Measurements from ENCODE around the gene GFRA1.

Gene GFRA1

DNA sequence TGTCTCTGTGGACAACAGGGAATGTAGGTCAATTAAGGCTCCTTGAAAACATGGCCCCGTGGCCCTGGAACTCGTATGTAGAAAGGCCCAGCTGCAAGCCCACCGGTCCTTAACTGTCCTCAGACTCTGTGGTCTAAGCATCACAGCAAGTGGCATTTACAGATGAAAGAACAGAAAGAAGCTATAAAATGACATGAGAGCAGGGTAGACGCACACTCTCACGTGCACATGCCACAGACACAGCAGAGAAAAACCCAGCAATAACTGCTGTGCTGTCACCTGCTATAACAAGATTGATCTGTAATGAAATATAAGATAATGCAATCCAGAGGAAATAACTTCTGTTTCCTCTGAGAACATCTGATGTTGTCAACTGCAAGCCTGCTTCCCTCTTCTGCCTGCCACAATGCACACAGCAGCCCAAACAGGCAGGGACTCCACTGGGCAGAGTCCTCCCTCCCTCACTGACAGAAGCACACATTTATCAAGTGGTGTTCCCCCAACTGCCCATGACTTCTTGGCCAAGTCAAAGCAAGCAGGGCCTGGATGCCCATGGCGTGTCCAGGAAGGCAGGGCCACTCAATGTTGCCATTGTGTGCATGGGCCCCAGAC, 63.9 kb downstream of the GFRA1 start:
- Histone ChIP-seq H3K9ac (ENCODE audit: low read depth, low read length) (no peak overlapping the region), H3K9me3 (ENCODE audit: control insufficient read depth, insufficient read depth, low read length) (no peaks in the 10 kb centered on the region), H3K4me1 (ENCODE audit: insufficient read depth, low read length) (no peaks in the 10 kb centered on the region), H3K36me3 (ENCODE audit: insufficient read depth, low read length) (no peaks in the 10 kb centered on the region)

DNA sequence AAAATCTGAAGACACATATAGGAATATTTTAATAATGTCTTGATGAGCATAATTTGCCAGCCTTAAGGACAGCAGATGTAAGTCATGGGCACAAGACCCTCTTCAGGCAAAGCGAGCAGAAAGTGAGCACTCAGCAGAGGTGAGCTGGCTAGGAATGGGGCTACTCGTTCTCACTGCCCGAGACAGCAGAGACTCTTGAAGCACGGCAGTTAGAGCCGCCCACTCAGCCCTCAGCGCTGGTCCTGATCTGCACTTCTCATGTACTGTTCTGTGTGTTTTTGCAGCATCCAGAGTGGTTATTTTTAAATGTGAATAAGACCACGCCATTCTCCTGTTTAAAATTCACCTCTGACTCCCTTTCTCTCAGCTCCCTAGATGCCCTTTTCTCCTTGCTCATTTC, 65.3 kb downstream of the GFRA1 start:
- Histone ChIP-seq H3K9ac (ENCODE audit: low read depth, low read length) (no peak overlapping the region), H3K9me3 (ENCODE audit: control insufficient read depth, insufficient read depth, low read length) (no peaks in the 10 kb centered on the region), H3K36me3 (ENCODE audit: insufficient read depth, low read length) (no peaks in the 10 kb centered on the region), H3K4me1 (ENCODE audit: insufficient read depth, low read length) (no peaks in the 10 kb centered on the region)

DNA sequence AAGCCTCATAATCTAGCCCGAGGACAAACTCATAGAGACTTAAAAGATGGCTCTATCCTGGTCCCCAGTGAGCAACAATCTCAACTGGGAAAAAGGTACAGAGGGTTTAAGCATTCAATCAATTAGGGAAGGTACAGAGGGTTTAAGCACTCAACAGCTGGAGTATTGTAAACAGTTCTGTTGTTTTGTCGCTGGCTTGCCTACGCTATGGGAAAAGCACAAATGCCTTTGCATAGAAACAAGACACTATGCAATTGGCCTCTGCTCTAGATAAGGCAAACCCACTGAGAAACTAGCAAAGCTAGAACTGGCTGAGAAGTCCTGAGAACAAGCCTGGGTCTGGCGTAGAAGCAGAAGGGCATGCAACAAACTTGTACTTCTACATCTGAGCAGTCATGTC, 69.3 kb downstream of the GFRA1 start:
- Histone ChIP-seq H3K9me3 (ENCODE audit: control insufficient read depth, insufficient read depth, low read length) (no peaks in the 10 kb centered on the region), H3K36me3 (ENCODE audit: insufficient read depth, low read length) (no peaks in the 10 kb centered on the region), H3K9ac (ENCODE audit: low read depth, low read length) (no peak overlapping the region), H3K4me1 (ENCODE audit: insufficient read depth, low read length) (no peaks in the 10 kb centered on the region)

DNA sequence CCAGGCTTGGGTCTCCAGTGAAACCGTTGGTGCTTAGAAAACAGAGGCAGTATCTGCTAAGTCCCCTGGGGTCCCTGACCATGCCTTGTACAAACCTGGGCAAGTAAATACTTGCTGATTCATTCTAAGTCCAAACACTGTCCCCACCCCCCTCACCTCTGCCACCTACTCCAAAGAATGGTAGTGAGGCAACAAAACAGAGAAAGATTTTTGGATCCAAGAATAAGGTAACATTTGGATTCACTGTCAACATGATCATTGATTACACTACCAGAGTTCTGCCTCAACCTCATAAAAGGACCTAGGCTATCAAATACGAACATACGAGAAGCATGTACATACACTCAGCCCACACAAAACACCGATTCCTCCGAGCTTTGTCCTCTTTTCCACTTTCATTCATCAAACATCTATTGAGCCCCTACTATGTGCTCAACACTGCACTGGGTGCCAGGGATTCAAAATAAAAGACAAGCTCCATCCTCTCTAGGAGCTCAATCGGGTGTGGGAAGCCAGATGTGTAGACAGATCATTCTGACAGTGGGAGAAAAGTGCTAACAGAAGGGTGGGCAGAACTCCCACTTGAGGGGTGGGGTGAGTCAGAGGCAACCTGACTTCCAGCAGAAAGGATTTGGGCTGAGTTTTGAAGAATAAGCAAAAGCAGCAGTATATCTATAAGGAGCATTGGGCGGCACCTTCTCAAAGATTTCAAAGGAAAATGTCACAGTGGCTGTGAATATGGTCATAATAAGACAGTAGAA, 71.2 kb downstream of the GFRA1 start:
- Histone ChIP-seq H3K9ac (ENCODE audit: low read depth, low read length) (no peak overlapping the region), H3K4me1 (ENCODE audit: insufficient read depth, low read length) (no peaks in the 10 kb centered on the region), H3K9me3 (ENCODE audit: control insufficient read depth, insufficient read depth, low read length) (no peaks in the 10 kb centered on the region), H3K36me3 (ENCODE audit: insufficient read depth, low read length) (no peaks in the 10 kb centered on the region)

DNA sequence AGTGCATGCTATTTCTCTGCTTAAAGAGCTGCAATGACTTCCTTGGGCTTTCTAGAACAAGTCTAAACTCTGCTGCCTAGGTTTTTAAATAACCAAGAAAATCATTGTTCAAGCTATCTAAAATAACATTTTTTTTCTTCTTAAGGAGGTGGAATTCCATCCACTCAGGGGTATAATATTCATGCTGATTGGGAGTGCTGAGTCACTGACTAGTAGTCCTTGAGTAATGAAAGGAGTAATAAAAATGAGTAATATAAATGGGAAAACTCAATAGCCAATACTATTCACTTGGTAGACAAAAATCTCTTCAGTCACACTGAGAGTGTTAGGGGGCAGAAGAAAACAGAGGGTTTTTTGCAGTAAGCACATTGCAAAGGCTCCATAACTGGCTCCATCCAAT, 72.0 kb downstream of the GFRA1 start:
- no peaks in the 10 kb centered on the region for H3K36me3 ChIP-seq (ENCODE audit: insufficient read depth, low read length)
- H3K4me1 ChIP-seq (ENCODE audit: insufficient read depth, low read length) = no peaks in the 10 kb centered on the region
- H3K9ac ChIP-seq (ENCODE audit: low read depth, low read length) = no peak overlapping the region
- H3K9me3 ChIP-seq (ENCODE audit: control insufficient read depth, insufficient read depth, low read length) = peaks cover under 1% of the 10 kb centered on the region; the same call in 1 of the 2 replicates

DNA sequence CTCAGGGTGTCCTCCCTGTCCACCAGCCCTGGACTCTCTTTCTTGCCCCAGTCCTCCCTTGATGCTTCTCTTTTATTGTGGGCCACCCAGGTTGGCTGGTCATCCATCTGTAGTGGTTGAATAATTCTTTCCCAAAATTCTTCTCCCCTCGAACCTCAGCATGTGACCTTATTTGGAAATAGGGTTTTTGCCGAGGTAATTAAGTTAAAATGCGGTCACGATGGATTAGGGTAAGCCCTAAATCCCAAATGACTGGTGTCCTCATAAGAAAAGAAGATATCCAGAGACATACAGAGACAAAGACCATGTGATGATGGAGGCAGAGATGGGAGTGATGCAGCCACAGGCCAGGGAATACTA, 74.3 kb downstream of the GFRA1 start:
- no peak overlapping the region for H3K9ac ChIP-seq (ENCODE audit: low read depth, low read length)
- H3K36me3 ChIP-seq (ENCODE audit: insufficient read depth, low read length) = no peaks in the 10 kb centered on the region
- peaks cover 11% of the 10 kb centered on the region for H3K9me3 ChIP-seq (ENCODE audit: control insufficient read depth, insufficient read depth, low read length)
- H3K4me1 ChIP-seq (ENCODE audit: insufficient read depth, low read length) = no peaks in the 10 kb centered on the region

DNA sequence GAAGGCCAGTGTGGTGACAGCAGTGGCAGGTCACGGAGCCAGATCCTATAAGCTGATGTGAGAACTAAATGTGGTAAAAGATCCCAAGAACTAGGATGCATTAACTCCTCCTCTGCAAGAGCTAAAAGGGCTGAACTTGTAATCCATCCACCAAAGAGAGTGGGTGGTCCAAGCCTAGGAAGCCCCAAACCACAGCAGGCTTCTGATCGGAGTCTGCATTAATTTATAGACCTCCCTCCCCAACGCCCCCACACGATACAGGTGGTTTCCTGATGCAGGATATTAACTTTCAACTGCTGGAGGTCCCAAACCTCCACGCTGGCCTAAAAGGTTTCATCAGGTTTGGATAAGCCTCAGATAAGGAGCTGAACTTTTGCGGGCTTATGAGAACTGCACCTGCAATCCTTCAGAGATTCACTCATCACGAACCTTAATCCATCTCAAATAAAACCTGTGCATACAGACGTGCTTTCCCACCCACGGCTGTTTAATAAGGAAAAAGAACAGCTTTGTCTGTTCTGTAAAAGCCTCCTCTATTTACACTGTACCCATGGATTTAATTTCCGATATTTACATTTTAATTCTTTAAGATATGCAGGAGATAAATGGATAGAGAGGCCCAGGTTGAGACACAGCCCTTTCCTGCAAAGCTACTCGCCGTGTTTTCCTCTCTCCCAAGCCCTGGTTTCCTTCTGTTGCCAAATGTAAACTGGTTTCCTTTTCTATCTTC, 74.9 kb downstream of the GFRA1 start:
- H3K4me1 ChIP-seq (ENCODE audit: insufficient read depth, low read length) = no peaks in the 10 kb centered on the region
- peaks cover 11% of the 10 kb centered on the region for H3K9me3 ChIP-seq (ENCODE audit: control insufficient read depth, insufficient read depth, low read length)
- no peaks in the 10 kb centered on the region for H3K36me3 ChIP-seq (ENCODE audit: insufficient read depth, low read length)
- H3K9ac ChIP-seq (ENCODE audit: low read depth, low read length) = no peak overlapping the region

DNA sequence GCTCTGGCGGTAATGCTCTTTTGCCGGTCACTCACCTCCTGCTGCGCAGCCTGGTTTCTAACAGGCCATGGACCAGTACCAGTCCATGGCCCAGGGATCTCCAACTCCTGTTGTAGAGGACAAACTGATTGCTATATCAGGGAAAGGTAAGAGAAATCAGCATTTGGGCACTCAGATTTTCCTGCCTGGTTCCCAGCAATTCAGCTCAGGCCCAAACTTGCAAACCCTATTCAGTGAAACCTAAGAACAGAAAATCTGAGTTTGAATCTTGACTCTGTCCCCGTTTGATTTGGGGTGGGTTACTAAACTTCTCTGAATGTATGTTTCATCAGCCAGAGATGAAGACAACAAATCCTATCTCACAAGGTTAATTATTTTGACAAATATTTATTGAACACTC, 77.4 kb downstream of the GFRA1 start:
- H3K9ac ChIP-seq (ENCODE audit: low read depth, low read length) = no peak overlapping the region
- H3K9me3 ChIP-seq (ENCODE audit: control insufficient read depth, insufficient read depth, low read length) = peaks cover 11% of the 10 kb centered on the region
- H3K4me1 ChIP-seq (ENCODE audit: insufficient read depth, low read length) = no peaks in the 10 kb centered on the region

DNA sequence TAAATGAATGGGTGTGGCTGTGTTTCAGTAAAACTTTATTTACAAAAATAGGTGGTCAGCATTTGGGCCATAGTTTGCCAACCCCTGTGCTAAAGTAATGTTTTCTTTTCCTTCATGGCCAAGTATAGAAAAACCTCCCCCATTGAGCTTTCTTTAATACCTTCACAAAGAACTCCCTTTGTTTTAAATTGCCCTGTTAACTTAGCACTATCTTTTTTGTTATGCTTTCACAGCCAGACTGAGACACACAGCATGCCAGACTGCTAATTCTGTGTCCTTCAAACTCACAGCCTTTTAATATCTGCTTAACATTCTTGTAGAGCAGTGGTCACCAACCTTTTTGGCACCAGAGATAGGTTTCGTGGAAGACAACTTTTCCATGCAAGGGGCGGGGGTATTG, 78.0 kb downstream of the GFRA1 start:
- H3K36me3 ChIP-seq (ENCODE audit: insufficient read depth, low read length) = no peaks in the 10 kb centered on the region
- H3K9me3 ChIP-seq (ENCODE audit: control insufficient read depth, insufficient read depth, low read length) = peaks cover 11% of the 10 kb centered on the region
- H3K9ac ChIP-seq (ENCODE audit: low read depth, low read length) = no peak overlapping the region
- H3K4me1 ChIP-seq (ENCODE audit: insufficient read depth, low read length) = no peaks in the 10 kb centered on the region

More for the DNA sequence above, 77.4 kb downstream of the GFRA1 start:
- no peaks in the 10 kb centered on the region for H3K36me3 ChIP-seq (ENCODE audit: insufficient read depth, low read length)

DNA sequence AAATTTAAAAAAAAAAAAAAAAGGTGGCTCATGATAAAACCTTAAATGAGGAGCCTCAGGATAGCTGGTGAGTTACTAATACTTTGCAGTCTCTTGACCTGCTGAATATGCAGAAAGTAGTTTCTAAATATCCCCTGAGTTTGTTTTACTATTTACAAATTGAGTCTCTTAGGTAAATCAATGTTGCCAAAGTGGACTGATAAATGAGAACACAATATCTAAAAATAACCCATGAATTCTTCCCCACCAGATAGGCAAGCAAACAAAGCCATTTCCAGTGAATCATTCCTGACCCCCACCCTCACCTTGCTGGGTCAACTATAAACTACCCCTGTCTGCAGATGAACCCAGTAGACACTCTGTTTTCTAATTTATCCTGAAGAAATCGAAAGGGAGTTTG, 78.9 kb downstream of the GFRA1 start:
- H3K9me3 ChIP-seq (ENCODE audit: control insufficient read depth, insufficient read depth, low read length) = peaks cover 11% of the 10 kb centered on the region
- H3K9ac ChIP-seq (ENCODE audit: low read depth, low read length) = no peak overlapping the region
- no peaks in the 10 kb centered on the region for H3K4me1 ChIP-seq (ENCODE audit: insufficient read depth, low read length)
- H3K36me3 ChIP-seq (ENCODE audit: insufficient read depth, low read length) = no peaks in the 10 kb centered on the region

DNA sequence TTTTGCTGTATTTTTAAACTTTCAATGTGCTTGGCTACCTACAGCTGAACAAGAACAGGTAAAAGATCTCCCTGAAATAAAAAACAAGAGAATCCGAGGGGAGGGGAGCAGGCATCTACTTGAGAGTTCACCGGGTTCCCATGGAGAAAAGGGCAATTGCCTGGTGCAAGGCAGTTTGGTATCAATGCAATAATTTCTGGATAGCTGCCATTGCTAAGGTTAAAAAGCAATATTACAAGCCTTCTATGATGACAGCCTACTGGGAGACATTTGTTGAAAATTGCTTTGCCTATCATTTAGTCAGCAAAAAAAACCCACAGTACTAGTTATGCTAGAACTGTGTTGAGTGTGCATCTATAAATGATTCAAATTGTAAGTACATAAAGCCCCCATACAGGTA, 82.1 kb downstream of the GFRA1 start:
- no peaks in the 10 kb centered on the region for H3K36me3 ChIP-seq (ENCODE audit: insufficient read depth, low read length)
- H3K4me1 ChIP-seq (ENCODE audit: insufficient read depth, low read length) = no peaks in the 10 kb centered on the region
- peaks cover 9% of the 10 kb centered on the region for H3K9me3 ChIP-seq (ENCODE audit: control insufficient read depth, insufficient read depth, low read length)
- no peak overlapping the region for H3K9ac ChIP-seq (ENCODE audit: low read depth, low read length)

DNA sequence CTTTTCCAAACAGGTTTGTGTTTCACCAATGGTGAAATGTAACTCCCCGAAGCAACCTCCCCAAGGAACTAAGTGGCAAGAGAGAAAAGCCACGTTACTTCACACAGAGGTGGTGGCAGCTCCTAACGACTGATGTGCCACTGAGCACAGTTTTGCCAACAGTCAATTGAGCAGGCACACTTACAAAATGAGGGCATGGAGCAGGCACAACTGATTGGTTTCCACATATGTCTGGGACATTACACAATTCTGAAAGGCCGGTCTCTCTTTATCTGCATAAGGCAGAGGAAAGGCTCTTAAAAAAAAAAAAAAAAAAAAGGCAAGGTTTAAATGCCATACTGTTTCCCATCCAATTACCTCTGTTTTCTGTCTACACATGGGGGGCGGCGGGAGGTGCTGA, 86.7 kb downstream of the GFRA1 start:
- no peak overlapping the region for H3K9ac ChIP-seq (ENCODE audit: low read depth, low read length)
- no peaks in the 10 kb centered on the region for H3K4me1 ChIP-seq (ENCODE audit: insufficient read depth, low read length)

DNA sequence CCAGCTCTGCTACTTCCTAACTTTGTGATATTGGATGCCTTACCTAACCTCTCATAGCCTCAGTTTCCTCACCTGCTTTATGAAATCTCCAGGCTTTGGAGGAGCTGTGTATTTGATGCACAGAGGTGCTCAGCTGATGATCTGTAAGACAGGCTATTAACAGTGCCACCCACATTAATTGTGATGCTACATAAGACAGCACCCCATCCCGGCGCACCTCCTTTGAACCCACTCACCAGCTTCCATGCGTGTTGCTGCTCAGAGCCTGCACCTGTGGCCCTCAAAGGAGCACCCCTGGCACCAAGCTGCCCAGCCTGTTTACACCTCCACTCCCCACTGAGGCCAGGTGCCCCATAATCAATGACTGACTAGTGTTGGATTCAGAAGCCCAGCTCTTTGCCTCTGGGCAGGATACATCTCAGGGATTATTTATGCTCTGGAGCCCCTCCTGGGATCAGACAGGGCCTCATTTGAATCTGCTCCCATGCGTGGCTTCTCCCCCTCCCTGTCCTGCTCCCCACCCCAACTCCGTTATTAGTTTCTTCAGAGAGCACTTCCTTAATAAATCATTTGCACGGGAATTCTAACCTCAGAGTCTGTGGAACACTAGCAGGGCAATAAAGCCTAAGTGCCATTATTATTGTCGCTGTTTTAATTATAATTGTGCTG, 87.7 kb downstream of the GFRA1 start:
- Histone ChIP-seq H3K4me1 (ENCODE audit: insufficient read depth, low read length) (no peaks in the 10 kb centered on the region), H3K36me3 (ENCODE audit: insufficient read depth, low read length) (no peaks in the 10 kb centered on the region), H3K9ac (ENCODE audit: low read depth, low read length) (no peak overlapping the region), H3K9me3 (ENCODE audit: control insufficient read depth, insufficient read depth, low read length) (no peaks in the 10 kb centered on the region)

More for the DNA sequence above, 86.7 kb downstream of the GFRA1 start:
- Histone ChIP-seq H3K9me3 (ENCODE audit: control insufficient read depth, insufficient read depth, low read length) (no peaks in the 10 kb centered on the region), H3K36me3 (ENCODE audit: insufficient read depth, low read length) (no peaks in the 10 kb centered on the region)

DNA sequence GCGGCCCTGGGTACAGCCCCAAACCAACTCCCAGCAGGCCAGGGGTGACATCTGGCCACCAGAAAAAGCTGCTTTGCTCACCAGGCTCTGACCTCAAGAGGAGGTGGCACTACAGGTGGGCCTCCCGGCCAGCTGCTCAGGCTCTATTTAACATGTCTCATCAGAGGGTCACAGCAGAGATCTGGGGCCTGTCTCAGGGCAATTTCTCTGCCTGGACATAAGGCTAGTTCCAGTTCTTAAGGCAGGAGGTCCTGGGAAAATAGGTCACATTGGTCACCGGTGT, 88.6 kb downstream of the GFRA1 start:
- no peak overlapping the region for H3K9ac ChIP-seq (ENCODE audit: low read depth, low read length)
- no peaks in the 10 kb centered on the region for H3K9me3 ChIP-seq (ENCODE audit: control insufficient read depth, insufficient read depth, low read length)
- no peaks in the 10 kb centered on the region for H3K36me3 ChIP-seq (ENCODE audit: insufficient read depth, low read length)
- no peaks in the 10 kb centered on the region for H3K4me1 ChIP-seq (ENCODE audit: insufficient read depth, low read length)

Measured in ES-I3 (cell line).